AG09309 (cell line): ENCODE results near the gene IL20RA.
A peak's percentile ranks its signal among the peaks of the same experiment; 100 is the strongest.

Source experiments
- DNase-seq: peaks from one replicate; pipeline ENCODE4 v3.0.0-alpha.2; 2010; ENCODE audit warnings: low read depth
- H3K4me3 ChIP-seq: 2 replicates; pipeline ENCODE4 v1.5.1; 2011; ENCODE audit warnings: mild to moderate bottlenecking, low read depth, low read length, moderate library complexity; ENCODE audit not compliant: control insufficient read depth
- TF ChIP-seq, protein P1 (sequence below): IDR thresholded peaks from 2 replicates; pipeline ENCODE4 v1.5.1; 2011; ENCODE audit warnings: mild to moderate bottlenecking, low read depth, low read length, inconsistent platforms; ENCODE audit not compliant: insufficient read depth, control insufficient read depth; ENCODE audit errors: missing control alignments

Gene IL20RA

DNA sequence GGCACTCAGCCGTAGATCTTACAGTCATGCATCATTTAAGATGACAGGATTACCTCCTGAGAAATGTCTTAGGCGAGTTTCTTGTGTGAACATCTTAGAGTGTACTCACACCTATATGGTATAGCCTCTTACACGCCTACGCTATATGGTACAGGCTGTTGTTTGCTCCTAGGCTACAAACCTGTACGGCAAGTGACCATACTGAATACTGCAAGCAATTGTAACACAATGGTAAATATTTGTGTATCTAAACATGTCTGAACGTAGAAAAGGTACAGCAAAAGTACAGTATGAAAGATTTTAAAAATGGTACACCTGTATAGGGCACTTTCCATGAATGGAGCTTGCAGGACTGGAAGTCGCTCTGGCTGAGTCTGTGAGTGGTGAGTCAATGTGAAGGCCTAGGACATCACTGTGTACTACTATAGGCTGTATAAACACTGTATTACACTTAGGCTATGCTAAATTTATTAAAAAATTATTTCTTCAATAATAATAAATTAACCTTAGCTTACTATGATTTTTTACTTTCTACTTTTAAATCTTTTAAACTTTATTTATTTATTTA, 541 bp upstream of the IL20RA start:
- TF ChIP-seq, protein P1, sequence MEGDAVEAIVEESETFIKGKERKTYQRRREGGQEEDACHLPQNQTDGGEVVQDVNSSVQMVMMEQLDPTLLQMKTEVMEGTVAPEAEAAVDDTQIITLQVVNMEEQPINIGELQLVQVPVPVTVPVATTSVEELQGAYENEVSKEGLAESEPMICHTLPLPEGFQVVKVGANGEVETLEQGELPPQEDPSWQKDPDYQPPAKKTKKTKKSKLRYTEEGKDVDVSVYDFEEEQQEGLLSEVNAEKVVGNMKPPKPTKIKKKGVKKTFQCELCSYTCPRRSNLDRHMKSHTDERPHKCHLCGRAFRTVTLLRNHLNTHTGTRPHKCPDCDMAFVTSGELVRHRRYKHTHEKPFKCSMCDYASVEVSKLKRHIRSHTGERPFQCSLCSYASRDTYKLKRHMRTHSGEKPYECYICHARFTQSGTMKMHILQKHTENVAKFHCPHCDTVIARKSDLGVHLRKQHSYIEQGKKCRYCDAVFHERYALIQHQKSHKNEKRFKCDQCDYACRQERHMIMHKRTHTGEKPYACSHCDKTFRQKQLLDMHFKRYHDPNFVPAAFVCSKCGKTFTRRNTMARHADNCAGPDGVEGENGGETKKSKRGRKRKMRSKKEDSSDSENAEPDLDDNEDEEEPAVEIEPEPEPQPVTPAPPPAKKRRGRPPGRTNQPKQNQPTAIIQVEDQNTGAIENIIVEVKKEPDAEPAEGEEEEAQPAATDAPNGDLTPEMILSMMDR: no peak
- H3K4me3 ChIP-seq: no peak overlapping the region
- no peak for DNase-seq

DNA sequence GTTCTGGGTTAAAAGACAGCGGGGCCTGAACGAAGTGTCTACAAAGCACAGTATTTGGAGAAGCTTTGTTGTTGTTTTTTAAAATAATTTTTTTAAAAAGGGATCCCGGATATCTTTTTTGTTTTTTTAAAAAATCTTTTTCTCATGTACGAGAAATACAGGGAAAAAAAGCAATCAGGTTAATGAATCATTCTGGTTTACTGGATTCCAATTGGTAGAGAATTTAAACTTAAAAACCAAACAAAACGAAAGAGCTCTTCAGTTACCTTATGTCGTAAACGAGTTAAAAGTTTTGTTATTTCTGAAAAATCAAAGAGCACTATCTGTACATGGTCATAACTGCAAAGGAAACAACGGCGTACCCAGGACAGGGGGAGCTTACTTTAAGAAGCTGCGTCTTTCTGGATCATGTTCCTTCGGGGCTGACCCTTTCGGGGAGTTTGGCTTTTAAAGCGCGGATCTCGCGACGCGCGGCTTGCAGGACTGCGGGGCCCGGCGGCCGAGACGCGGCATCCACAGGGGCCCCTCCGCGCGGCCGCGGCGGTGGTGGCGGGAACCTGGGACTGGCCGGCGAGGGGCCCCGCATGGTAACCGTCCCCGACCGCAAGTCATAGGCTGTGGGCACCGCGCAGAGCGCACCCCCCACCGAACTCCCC, 927 bp downstream of the IL20RA start:
- TF ChIP-seq, protein P1: no peak
- DNase-seq: no peak
- H3K4me3 ChIP-seq: peak overlapping the region; percentile 87

DNA sequence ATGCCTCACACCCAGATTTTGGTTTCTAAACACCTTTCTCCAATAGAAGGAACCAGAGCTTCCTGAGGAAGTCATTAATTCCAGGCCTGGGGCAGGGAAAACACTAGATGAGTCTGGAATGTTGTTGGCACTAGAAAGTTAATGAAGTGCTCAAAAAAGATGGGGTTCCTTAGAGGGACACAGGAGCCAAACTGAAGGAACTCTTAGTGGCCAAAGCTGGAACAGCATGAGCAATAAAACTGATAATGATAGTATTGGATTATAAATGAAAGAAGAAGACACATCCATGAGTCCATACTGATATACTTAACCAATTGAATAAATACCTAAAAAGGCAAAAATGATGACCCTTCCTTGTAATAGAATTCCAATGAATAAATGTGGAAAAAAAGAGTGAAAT, 4.4 kb downstream of the IL20RA start:
- TF ChIP-seq, protein P1: no peak
- no peak for DNase-seq

DNA sequence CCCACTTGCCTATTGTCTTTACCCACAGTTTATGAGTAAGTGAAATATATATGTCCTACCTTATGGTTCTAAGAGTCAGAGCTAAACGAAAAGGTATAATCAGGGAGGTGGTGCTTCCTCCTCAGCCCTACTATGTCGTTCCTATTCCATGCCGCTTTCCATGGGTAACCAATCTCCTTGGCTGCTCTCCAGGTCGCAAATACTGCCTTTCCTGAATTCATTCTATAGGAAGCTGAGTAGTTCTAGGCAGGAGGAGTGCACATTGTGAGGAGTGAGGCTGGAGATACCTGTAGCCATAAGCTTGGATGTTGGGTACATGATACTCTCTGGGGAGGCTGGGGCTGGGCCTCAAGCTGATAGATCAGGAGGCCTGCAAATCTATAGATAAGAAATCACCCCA, 5.8 kb downstream of the IL20RA start:
- TF ChIP-seq, protein P1: no peak
- DNase-seq: no peak
- H3K4me3 ChIP-seq: no peak overlapping the region

More for the DNA sequence above, 4.4 kb downstream of the IL20RA start:
- H3K4me3 ChIP-seq: no peak overlapping the region

DNA sequence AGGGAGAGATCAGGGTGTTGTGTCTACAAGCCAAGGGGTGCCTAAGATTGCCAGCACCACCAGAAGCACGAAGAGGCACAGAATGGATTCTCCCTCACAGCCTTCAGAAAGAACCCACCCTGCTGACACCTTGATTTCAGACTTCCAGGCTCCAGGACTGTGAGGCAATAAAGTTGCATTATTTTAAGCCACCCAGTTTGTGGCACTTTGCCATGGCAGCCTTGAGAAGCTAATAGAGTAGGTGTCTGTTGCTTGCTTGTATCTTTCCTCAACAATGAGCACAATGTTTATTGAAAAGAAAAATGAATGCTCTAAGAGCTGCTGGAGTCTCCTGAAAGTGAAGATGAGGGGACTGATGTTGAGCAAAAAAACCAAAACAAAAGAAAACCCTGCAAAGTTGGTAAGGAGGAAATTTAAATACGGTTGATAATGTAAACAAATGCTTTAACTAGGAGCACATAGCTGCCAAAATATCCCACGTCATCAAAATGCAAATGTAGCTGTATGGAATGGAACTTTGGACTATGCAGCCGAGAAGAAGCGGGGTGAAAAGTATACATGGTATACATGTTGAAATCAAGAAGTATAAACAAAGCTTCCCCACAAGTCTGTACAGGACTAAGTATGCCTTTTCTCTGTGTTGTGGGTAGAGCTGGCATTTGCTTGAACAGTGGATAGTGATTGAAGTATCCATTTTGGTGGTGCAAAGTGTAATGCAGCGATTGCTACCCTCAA, 8.0 kb downstream of the IL20RA start:
- TF ChIP-seq, protein P1: no peak
- no peak overlapping the region for H3K4me3 ChIP-seq
- no peak for DNase-seq

DNA sequence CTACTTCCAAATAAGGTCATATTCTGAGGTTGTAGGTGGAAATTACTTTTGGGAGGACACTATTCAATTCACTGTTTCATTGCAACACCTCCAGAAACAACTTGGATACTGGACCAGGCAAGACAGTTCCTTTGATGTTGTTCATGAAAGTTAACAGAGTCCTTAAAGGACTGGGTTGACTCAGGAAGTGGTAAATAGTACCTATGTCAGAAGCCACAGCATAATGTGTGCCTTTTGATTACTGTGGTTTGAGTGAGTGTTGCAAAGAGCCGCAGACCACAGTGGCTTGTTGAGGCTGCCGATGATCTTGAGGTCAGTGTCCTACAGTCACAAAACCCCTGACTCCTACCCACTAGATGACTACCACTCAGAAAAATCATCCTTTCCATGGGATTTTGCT, 10.9 kb downstream of the IL20RA start:
- no peak for DNase-seq

More for the DNA sequence above, 10.9 kb downstream of the IL20RA start:
- TF ChIP-seq, protein P1: no peak
- H3K4me3 ChIP-seq: no peak overlapping the region
